ENCODE measurements around the gene MTMR2. TPM values are rescaled to one million over a fixed set of nuclear protein-coding genes. Genes with fewer than 3 reads are reported as not detected.

MTMR2 gene
- total RNA-seq, 1 donor from 2014 or later: 45.0 TPM

- H3K4me1 Mint-ChIP-seq (ENCODE audit: low read depth): peaks cover 42% of the 10 kb centered on the region
- DNase-seq (ENCODE audit: low spot score, unreplicated experiment): no peak
- H3K27me3 Mint-ChIP-seq: no peaks in the 10 kb centered on the region
- peak overlapping the region; percentile 100 for H3K27ac Mint-ChIP-seq
- peaks cover 5% of the 10 kb centered on the region for H3K36me3 Mint-ChIP-seq (ENCODE audit: insufficient read depth)
- peak overlapping the region; percentile 100 for H3K4me3 Mint-ChIP-seq (ENCODE audit: low read depth)
- H3K9me3 Mint-ChIP-seq (ENCODE audit: low read depth): no peaks in the 10 kb centered on the region
- TF ChIP-seq CTCF (IDR thresholded peaks at IDR 0.05; ENCODE audit: unreplicated experiment): no peak
These were observed 131.7 kb downstream of the MTMR2 start for GRCh38 chr11:95792200-95792599.

- no peak for TF ChIP-seq CTCF (IDR thresholded peaks at IDR 0.05; ENCODE audit: unreplicated experiment)
- H3K27ac Mint-ChIP-seq: peak overlapping the region; percentile 100
- DNase-seq (ENCODE audit: low spot score, unreplicated experiment): no peak
- no peaks in the 10 kb centered on the region for H3K27me3 Mint-ChIP-seq
- H3K4me3 Mint-ChIP-seq (ENCODE audit: low read depth): peak overlapping the region; percentile 100
- no peaks in the 10 kb centered on the region for H3K9me3 Mint-ChIP-seq (ENCODE audit: low read depth)
- H3K4me1 Mint-ChIP-seq (ENCODE audit: low read depth): peaks cover 42% of the 10 kb centered on the region
- H3K36me3 Mint-ChIP-seq (ENCODE audit: insufficient read depth): peaks cover 5% of the 10 kb centered on the region
These were observed 132.2 kb downstream of the MTMR2 start for GRCh38 chr11:95791709-95792033.

- H3K9me3 Mint-ChIP-seq (ENCODE audit: low read depth): no peaks in the 10 kb centered on the region
- peak; percentile 41 for DNase-seq (ENCODE audit: low spot score, unreplicated experiment)
- no peak for TF ChIP-seq CTCF (IDR thresholded peaks at IDR 0.05; ENCODE audit: unreplicated experiment)
- no peaks in the 10 kb centered on the region for H3K27me3 Mint-ChIP-seq
- H3K27ac Mint-ChIP-seq: peak overlapping the region; percentile 100
- H3K36me3 Mint-ChIP-seq (ENCODE audit: insufficient read depth): peaks cover 6% of the 10 kb centered on the region
- peaks cover 42% of the 10 kb centered on the region for H3K4me1 Mint-ChIP-seq (ENCODE audit: low read depth)
- H3K4me3 Mint-ChIP-seq (ENCODE audit: low read depth): peak overlapping the region; percentile 100
These were observed 132.8 kb downstream of the MTMR2 start for GRCh38 chr11:95790933-95791708.

DNA sequence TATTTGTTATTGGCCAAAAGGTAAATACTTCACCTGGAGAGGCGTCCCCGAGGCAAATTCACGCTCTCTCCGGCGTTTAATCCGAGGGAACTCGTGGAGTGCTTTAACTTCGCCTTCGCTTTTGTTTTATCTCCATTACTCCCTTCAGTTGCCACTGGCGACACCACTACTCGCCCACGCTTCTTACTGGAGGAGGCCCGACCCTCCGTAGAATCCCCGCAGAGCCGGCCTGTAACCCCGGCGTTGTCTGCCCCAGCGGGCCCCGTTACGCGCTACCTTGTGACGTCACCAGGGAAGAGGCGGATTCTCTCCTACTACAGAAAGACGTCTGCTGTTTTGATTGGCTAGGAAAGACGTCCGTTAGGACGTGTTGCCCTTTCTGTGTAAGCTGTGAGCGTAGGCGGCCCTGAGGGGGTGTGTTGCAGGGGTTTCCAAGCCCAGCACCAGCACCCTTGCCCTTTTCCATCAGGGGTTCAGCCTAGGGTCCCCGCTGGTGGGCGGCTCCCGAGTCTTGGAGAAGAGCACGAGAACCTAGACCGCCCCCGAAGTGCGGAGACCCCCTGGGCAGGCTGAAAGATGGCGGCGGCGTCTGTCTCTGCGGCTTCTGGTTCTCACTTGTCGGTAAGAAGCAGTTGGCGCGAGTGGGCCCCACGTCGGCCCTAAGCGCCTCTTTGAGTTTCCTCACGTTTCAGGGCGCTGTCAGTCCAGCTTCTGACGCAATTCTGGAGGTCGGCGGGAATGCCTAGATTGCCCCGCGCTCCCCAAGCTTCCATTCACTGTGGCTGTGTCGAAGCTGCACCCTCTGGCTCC, 133.6 kb downstream of the MTMR2 start, which contains the start of gene CEP57:
TSS of gene CEP57 (plus strand) at position 376 of the 810 bp plus-strand sequence. CDS start at position 577, 201 bp downstream.
- Mint-ChIP-seq H3K27ac (peak within 1 kb of the TSS; percentile 100), H3K9me3 (ENCODE audit: low read depth) (no peaks in the 10 kb centered on the region), H3K36me3 (ENCODE audit: insufficient read depth) (peaks cover 12% of the 10 kb centered on the region), H3K4me1 (ENCODE audit: low read depth) (peaks cover 34% of the 10 kb centered on the region), H3K4me3 (ENCODE audit: low read depth) (peak within 1 kb of the TSS; percentile 100), H3K27me3 (no peaks in the 10 kb centered on the region)
- peak; percentile 87 for DNase-seq (ENCODE audit: low spot score, unreplicated experiment)
- no peak for TF ChIP-seq CTCF (IDR thresholded peaks at IDR 0.05; ENCODE audit: unreplicated experiment)

DNA sequence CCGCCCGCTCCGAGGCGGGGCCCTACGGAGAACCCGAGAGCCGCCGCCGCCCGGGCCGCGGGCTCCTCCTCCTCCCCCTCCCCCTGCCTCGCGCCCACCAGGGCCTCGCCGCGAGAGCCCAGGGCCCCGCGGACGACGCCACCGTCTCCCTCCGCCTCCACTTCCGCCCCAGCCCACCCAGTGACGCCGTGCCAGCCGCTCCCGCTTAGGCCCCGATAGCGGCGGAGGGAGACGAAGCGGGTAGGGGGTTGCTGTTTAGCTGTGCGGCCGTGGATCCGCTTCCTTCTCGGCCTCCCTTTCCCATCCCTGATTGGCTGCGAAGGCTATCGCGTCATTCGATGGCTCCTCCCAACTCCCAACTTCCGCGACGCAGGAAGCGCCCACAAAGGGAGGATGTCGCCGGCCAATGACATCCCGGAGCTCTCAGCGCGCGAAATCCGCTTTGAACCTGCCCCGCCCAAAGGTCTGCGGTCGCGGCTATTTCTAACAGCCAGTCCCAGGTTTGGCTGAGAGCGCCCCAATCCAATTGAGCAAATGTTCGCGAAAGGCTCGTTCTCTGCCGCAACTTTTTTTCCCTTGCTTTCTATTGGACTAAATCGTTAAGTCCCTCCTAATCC, 134.3 kb downstream of the MTMR2 start, which contains the start of gene FAM76B:
TSS of gene FAM76B (minus strand) at position 277 of the 617 bp plus-strand sequence. CDS start 304 bp downstream, outside the sequence.
- no peaks in the 10 kb centered on the region for H3K27me3 Mint-ChIP-seq
- peak within 1 kb of the TSS; percentile 100 for H3K27ac Mint-ChIP-seq
- peaks cover 29% of the 10 kb centered on the region for H3K4me1 Mint-ChIP-seq (ENCODE audit: low read depth)
- H3K36me3 Mint-ChIP-seq (ENCODE audit: insufficient read depth): peaks cover 17% of the 10 kb centered on the region
- DNase-seq (ENCODE audit: low spot score, unreplicated experiment): peak; percentile 93
- no peaks in the 10 kb centered on the region for H3K9me3 Mint-ChIP-seq (ENCODE audit: low read depth)
- TF ChIP-seq CTCF (IDR thresholded peaks at IDR 0.05; ENCODE audit: unreplicated experiment): no peak
- peak within 1 kb of the TSS; percentile 100 for H3K4me3 Mint-ChIP-seq (ENCODE audit: low read depth)
